Measurements from ENCODE around the gene MRPL50. TPM values are rescaled to one million over a fixed set of nuclear protein-coding genes. Genes with fewer than 3 reads are reported as not detected.

The MRPL50 gene
- total RNA-seq, 2 donors from 2014 or later, result 9.5 to 16.3 TPM

DNA sequence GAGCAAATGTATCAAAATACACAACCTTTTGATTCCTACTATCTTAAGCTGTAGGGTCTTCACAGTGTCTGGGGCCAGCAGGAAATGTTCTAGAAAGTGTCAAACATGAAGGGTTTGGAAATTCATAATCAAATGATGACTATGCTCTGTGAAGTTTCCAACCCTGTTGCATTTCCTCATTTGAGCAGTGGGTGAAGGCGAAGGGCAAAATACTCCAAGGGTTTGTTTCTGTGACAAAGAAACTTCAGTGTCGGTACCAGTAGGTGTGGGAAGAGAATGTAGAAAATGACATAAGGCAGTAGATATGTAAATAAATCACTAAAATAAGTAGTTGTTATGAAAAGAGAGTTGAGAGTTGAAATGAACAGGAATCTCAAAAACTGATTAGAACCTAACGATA is 36.6 kb upstream of the MRPL50 start:
- H3K27ac ChIP-seq, result no peak overlapping the region
- no peak for ATAC-seq (ENCODE audit: insufficient number of reproducible peaks, low FRiP score, low read depth)
- H3K36me3 ChIP-seq, result no peaks in the 10 kb centered on the region
- no peak for DNase-seq (ENCODE audit: low spot score)
- H3K4me1 ChIP-seq (ENCODE audit: control insufficient read depth in 1 of 2, low read depth in 2 of 2), result no peaks in the 10 kb centered on the region
- H3K4me3 ChIP-seq, result no peak overlapping the region
- no peaks in the 10 kb centered on the region for H3K27me3 ChIP-seq (replicated peaks; ENCODE audit: insufficient read depth)
- no peaks in the 10 kb centered on the region for H3K9me3 ChIP-seq
- TF ChIP-seq, protein P1, sequence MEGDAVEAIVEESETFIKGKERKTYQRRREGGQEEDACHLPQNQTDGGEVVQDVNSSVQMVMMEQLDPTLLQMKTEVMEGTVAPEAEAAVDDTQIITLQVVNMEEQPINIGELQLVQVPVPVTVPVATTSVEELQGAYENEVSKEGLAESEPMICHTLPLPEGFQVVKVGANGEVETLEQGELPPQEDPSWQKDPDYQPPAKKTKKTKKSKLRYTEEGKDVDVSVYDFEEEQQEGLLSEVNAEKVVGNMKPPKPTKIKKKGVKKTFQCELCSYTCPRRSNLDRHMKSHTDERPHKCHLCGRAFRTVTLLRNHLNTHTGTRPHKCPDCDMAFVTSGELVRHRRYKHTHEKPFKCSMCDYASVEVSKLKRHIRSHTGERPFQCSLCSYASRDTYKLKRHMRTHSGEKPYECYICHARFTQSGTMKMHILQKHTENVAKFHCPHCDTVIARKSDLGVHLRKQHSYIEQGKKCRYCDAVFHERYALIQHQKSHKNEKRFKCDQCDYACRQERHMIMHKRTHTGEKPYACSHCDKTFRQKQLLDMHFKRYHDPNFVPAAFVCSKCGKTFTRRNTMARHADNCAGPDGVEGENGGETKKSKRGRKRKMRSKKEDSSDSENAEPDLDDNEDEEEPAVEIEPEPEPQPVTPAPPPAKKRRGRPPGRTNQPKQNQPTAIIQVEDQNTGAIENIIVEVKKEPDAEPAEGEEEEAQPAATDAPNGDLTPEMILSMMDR (IDR thresholded peaks at IDR 0.05), result no peak

DNA sequence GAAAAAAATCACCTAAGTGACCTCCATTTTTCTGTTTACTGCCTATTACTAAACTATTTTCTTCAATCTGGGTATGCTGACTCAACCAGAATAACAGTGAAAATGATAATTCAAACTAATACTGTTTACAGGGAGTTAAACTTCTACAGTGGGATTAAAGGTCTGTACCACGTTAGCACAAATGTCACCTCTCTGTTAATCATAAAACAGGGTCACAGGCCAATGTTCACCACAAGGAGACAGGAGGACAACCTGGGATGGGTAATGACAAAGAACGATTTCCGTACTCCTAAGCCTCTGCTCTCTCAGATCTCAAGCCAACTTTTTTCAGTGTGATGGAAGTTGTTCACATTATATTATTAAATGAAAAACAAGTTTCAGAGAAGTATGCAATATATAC is 34.8 kb upstream of the MRPL50 start:
- no peaks in the 10 kb centered on the region for H3K9me3 ChIP-seq
- ATAC-seq (ENCODE audit: insufficient number of reproducible peaks, low FRiP score, low read depth), result no peak
- H3K27ac ChIP-seq, result no peak overlapping the region

DNA sequence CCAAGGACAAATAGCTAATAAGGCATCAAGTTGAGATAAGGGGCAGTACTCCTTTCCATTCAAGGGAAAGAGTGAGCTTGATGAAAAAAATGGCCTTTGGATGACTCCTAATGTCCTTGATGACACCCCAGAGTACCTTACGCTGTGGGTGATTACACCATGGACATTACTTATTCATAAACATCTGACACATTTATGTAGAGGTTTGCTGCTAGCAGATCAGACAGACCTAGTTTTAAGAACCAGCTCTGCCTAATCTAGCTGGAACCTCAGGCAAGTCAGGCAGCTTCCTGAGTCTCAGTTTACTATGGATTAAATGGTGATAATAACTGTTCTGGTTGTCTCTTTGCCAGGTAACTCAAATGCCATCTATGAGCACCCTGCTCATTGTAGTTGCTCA is 34.3 kb upstream of the MRPL50 start:
- TF ChIP-seq, protein P1 (IDR thresholded peaks at IDR 0.05), result no peak
- Histone ChIP-seq H3K4me3 (no peak overlapping the region), H3K9me3 (no peaks in the 10 kb centered on the region), H3K27me3 (replicated peaks; ENCODE audit: insufficient read depth) (no peaks in the 10 kb centered on the region), H3K27ac (no peak overlapping the region), H3K36me3 (no peaks in the 10 kb centered on the region), H3K4me1 (ENCODE audit: control insufficient read depth in 1 of 2, low read depth in 2 of 2) (no peaks in the 10 kb centered on the region)
- DNase-seq (ENCODE audit: low spot score) (no peak), ATAC-seq (ENCODE audit: insufficient number of reproducible peaks, low FRiP score, low read depth) (no peak)

More for the DNA sequence above, 34.8 kb upstream of the MRPL50 start:
- TF ChIP-seq, protein P1 (IDR thresholded peaks at IDR 0.05), result no peak
- no peaks in the 10 kb centered on the region for H3K4me1 ChIP-seq (ENCODE audit: control insufficient read depth in 1 of 2, low read depth in 2 of 2)
- no peaks in the 10 kb centered on the region for H3K27me3 ChIP-seq (replicated peaks; ENCODE audit: insufficient read depth)
- no peak for DNase-seq (ENCODE audit: low spot score)
- no peak overlapping the region for H3K4me3 ChIP-seq
- H3K36me3 ChIP-seq, result no peaks in the 10 kb centered on the region

DNA sequence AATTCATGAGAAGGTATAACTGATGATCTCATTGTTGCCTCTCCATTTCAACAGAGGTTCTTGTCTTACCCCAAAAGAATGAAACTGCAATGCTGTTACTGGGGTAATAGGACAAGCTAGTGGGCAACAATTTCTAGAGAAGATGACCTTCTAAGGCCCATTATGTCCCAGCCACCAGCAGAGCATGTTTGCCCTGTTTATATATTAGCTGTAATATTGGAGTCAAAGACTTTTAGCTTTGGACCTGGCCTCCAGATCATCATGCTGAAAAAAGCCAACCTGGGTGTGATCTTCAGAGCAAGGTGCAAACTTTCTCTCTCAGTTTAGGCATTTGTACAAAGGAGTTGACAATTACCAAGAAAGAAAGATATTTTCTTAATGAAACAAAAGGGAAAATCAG is 33.8 kb upstream of the MRPL50 start:
- H3K4me1 ChIP-seq (ENCODE audit: control insufficient read depth in 1 of 2, low read depth in 2 of 2), result no peaks in the 10 kb centered on the region
- no peaks in the 10 kb centered on the region for H3K36me3 ChIP-seq
- DNase-seq (ENCODE audit: low spot score) (no peak), ATAC-seq (ENCODE audit: insufficient number of reproducible peaks, low FRiP score, low read depth) (no peak)
- no peak overlapping the region for H3K4me3 ChIP-seq
- no peak overlapping the region for H3K27ac ChIP-seq
- no peaks in the 10 kb centered on the region for H3K27me3 ChIP-seq (replicated peaks; ENCODE audit: insufficient read depth)
- H3K9me3 ChIP-seq, result no peaks in the 10 kb centered on the region
- TF ChIP-seq, protein P1 (IDR thresholded peaks at IDR 0.05), result no peak

DNA sequence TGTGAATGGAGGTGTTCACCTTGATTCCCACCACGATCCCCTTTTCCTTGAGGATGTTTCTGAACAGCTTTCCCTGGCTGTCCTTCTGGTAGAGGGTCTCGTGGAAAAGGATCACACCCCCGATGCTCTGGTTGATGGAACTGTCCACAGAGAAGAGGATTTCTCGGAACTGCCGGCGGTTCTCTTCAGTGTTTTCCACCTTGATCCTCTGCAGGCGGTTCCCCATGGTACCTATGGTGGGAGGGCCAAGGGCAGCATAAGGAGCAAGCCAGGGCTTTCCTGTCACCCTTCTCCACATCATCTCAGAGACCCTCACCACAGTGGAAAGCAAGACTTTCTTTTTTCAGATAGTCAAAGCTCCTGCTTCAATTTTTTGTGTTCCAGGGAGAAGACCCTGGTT is 31.3 kb upstream of the MRPL50 start:
- ATAC-seq (ENCODE audit: insufficient number of reproducible peaks, low FRiP score, low read depth), result no peak
- TF ChIP-seq, protein P1 (IDR thresholded peaks at IDR 0.05), result no peak

More for the DNA sequence above, 31.3 kb upstream of the MRPL50 start:
- H3K9me3 ChIP-seq, result no peaks in the 10 kb centered on the region
- H3K4me3 ChIP-seq, result no peak overlapping the region
- H3K27me3 ChIP-seq (replicated peaks; ENCODE audit: insufficient read depth), result no peaks in the 10 kb centered on the region
- H3K4me1 ChIP-seq (ENCODE audit: control insufficient read depth in 1 of 2, low read depth in 2 of 2), result no peaks in the 10 kb centered on the region
- no peak overlapping the region for H3K27ac ChIP-seq
- DNase-seq (ENCODE audit: low spot score), result no peak
- no peaks in the 10 kb centered on the region for H3K36me3 ChIP-seq
